ENCODE results near the gene MEAK7.

Gene MEAK7

GRCh38 chr16:84458606-84459532, 45.6 kb downstream of the MEAK7 start:
- TF ChIP-seq SIN3A (IDR thresholded peaks at IDR 0.05; ENCODE audit: borderline replicate concordance, insufficient read depth, low read length) = no peak
- TF ChIP-seq, protein P1, sequence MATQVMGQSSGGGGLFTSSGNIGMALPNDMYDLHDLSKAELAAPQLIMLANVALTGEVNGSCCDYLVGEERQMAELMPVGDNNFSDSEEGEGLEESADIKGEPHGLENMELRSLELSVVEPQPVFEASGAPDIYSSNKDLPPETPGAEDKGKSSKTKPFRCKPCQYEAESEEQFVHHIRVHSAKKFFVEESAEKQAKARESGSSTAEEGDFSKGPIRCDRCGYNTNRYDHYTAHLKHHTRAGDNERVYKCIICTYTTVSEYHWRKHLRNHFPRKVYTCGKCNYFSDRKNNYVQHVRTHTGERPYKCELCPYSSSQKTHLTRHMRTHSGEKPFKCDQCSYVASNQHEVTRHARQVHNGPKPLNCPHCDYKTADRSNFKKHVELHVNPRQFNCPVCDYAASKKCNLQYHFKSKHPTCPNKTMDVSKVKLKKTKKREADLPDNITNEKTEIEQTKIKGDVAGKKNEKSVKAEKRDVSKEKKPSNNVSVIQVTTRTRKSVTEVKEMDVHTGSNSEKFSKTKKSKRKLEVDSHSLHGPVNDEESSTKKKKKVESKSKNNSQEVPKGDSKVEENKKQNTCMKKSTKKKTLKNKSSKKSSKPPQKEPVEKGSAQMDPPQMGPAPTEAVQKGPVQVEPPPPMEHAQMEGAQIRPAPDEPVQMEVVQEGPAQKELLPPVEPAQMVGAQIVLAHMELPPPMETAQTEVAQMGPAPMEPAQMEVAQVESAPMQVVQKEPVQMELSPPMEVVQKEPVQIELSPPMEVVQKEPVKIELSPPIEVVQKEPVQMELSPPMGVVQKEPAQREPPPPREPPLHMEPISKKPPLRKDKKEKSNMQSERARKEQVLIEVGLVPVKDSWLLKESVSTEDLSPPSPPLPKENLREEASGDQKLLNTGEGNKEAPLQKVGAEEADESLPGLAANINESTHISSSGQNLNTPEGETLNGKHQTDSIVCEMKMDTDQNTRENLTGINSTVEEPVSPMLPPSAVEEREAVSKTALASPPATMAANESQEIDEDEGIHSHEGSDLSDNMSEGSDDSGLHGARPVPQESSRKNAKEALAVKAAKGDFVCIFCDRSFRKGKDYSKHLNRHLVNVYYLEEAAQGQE (IDR thresholded peaks at IDR 0.05; ENCODE audit: insufficient read depth in 1 of 2, low read depth in 2 of 2, low read length in 2 of 2) = no peak
- no peak for TF ChIP-seq POLR2AphosphoS5 (IDR thresholded peaks at IDR 0.05; ENCODE audit: low read depth, low read length)
- no peak for TF ChIP-seq FOXP2 (optimal IDR thresholded peaks at IDR 0.05; ENCODE audit: borderline replicate concordance, extremely low read depth, extremely low read length, insufficient read depth)
- no peak for TF ChIP-seq TAF1 (IDR thresholded peaks at IDR 0.05; ENCODE audit: borderline replicate concordance, insufficient read depth, low read length)

DNA sequence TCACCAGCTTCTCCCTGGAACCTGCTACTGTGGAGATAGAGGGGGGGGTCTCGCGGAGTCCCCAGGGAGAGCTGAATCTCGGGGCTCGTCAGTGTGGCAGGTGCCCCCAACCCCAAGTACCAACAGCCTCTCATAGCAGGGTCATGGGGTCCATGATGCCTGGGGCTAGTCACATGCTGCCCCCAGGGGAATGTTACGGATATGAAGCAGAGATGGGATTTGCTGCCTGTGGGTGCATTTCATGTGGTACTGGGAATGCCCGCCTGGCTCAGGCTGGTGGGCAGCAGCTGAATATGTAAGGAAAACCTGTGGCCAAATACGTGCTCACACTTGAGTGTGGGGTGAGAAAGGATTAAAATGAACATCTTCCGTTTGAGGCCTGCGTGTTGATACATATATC, 49.4 kb downstream of the MEAK7 start:
- TF ChIP-seq SIN3A (IDR thresholded peaks at IDR 0.05; ENCODE audit: borderline replicate concordance, insufficient read depth, low read length) (no peak), FOXP2 (optimal IDR thresholded peaks at IDR 0.05; ENCODE audit: borderline replicate concordance, extremely low read depth, extremely low read length, insufficient read depth) (no peak), POLR2AphosphoS5 (IDR thresholded peaks at IDR 0.05; ENCODE audit: low read depth, low read length) (no peak), TAF1 (IDR thresholded peaks at IDR 0.05; ENCODE audit: borderline replicate concordance, insufficient read depth, low read length) (no peak)
- TF ChIP-seq, protein P1 (IDR thresholded peaks at IDR 0.05; ENCODE audit: insufficient read depth in 1 of 2, low read depth in 2 of 2, low read length in 2 of 2) = no peak

Data from PFSK-1 (cell line).